Transverse colon (tissue), 4 donors: ENCODE measurements around the gene C1QL1. TPM values are rescaled to one million over a fixed set of nuclear protein-coding genes. Genes with fewer than 3 reads are reported as not detected.

Experiments
- DNase-seq: peaks from one replicate; pipeline ENCODE4 v3.0.0-alpha.2; 2019
- H3K27ac ChIP-seq, 4 donors: fragments of 200-600 bp; sonication (generic); 2 replicates each; pipeline ENCODE4 v1.5.1; 2016 to 2018; ENCODE audit warnings: inconsistent platforms in 4 of 4
- H3K27me3 ChIP-seq: fragments of 200-600 bp; sonication (generic); 2 replicates; pipeline ENCODE4 v1.5.1; 2017; ENCODE audit warnings: inconsistent platforms
- H3K36me3 ChIP-seq, 4 donors: fragments of 200-600 bp; sonication (generic); 2 replicates each; pipeline ENCODE4 v1.5.1; 2017 to 2019; ENCODE audit warnings: inconsistent platforms in 4 of 4
- H3K4me1 ChIP-seq, 4 donors: fragments of 200-600 bp; sonication (generic); 2 replicates each; pipeline ENCODE4 v1.5.1; 2017 to 2020; ENCODE audit warnings: inconsistent platforms in 4 of 4
- H3K4me3 ChIP-seq, 4 donors: fragments of 200-600 bp; sonication (generic); 1 replicate in 1 of 4; 2 replicates in 3 of 4; pipeline versions ENCODE4 v1.5.1 to v1.6.1; 2017 to 2019; ENCODE audit warnings: inconsistent platforms in 4 of 4
- H3K9me3 ChIP-seq, 2 donors: fragments of 200-600 bp; sonication (generic); 2 replicates each; pipeline ENCODE4 v1.5.1; 2017 to 2019; ENCODE audit warnings: inconsistent platforms in 2 of 2
- CTCF ChIP-seq, 5 experiments: fragments of 200-600 bp in 3 of 5; fragments of 450-650 bp in 2 of 5; sonication (generic) in 3 of 5; IDR thresholded peaks; 1 replicate in 2 of 5; 2 replicates in 3 of 5; pipeline ENCODE4 v1.5.1; 2016 to 2017; ENCODE audit warnings: antibody characterized with exemption in 5 of 5, inconsistent platforms in 3 of 5, mild to moderate bottlenecking in 2 of 5, moderate library complexity in 1 of 5
- EP300 ChIP-seq: sonication (generic); formaldehyde crosslinking; IDR thresholded peaks from one replicate; pipeline ENCODE4 v1.6.1; 2017; ENCODE audit warnings: antibody characterized with exemption, low read depth
- POLR2A ChIP-seq: fragments of 450-650 bp; IDR thresholded peaks from one replicate; pipeline ENCODE4 v1.6.1; 2016; ENCODE audit warnings: antibody characterized with exemption, mild to moderate bottlenecking, moderate library complexity
- POLR2AphosphoS5 ChIP-seq, 3 donors: sonication (generic); formaldehyde crosslinking; IDR thresholded peaks; one replicate each; pipeline ENCODE4 v1.6.1; 2016; ENCODE audit warnings: antibody characterized with exemption in 3 of 3
- WGBS, 2 donors: methylation state at CpG; one replicate each; pipeline ENCODE4 v1.1.5; 2018; ENCODE audit warnings: low coverage in 1 of 2; 5-methylcytosine and 5-hydroxymethylcytosine counted together
- in situ Hi-C, 4 donors: fragments of 200-750 bp; cut with MboI; loops; one replicate each; pipeline versions ENCODE4 v1.15.0 to v1.15.1; 2017; ENCODE audit warnings: low sequenced_read_pairs in 3 of 4, low pct_ligation_motif_present in 1 of 4, low pct_unique_long_range_greater_than_20kb in 1 of 4
- intact Hi-C: fragments of 100-400 bp; cut with DNase I; formaldehyde crosslinking; loops from one replicate; pipeline ENCODE4 v1.15.1; 2023; ENCODE audit warnings: low total_unique reads
- total RNA-seq, 4 donors: library from RNA; depleted of rRNA; stranded (reverse); fragments of >200 nt; gene quantifications; one replicate each; pipeline ENCODE4 v1.1.0, GENCODE V29; 2016

The C1QL1 gene
- total RNA-seq, 4 donors from 2014 or later: 0.55 to 6.8 (median 1.1) TPM; not detected in 1

GRCh38 chr17:45011767-45012166 lies 43.7 kb upstream of the C1QL1 start:
- TF ChIP-seq POLR2A (no peak), CTCF (IDR thresholded peaks at IDR 0.05) (no peak), POLR2AphosphoS5 (IDR thresholded peaks at IDR 0.05) (no peak), EP300 (no peak)
- Histone ChIP-seq H3K27me3 (no peaks in the 10 kb centered on the region), H3K4me3 (no peak overlapping the region), H3K4me1 (peaks cover 0 to 12% (median 5%) of the 10 kb centered on the region in 4 donors), H3K27ac (no peak overlapping the region), H3K36me3 (no peaks in the 10 kb centered on the region), H3K9me3 (no peaks in the 10 kb centered on the region)
- WGBS, 2 donors: 75 to 86% methylated on average over 1 of the region's 1 CpG
- in situ Hi-C loops (loop anchor here in 1 of 4 donors (5.0 kb wide), 1 partner anchor 84 kb away; no protein-coding TSS in a partner anchor), intact Hi-C loops (no loop called here)
- DNase-seq: no peak

GRCh38 chr17:45009676-45010467 lies 41.8 kb upstream of the C1QL1 start:
- DNase-seq: no peak
- no peaks in the 10 kb centered on the region for H3K27me3 ChIP-seq
- peaks cover 0 to 12% (median 5%) of the 10 kb centered on the region in 4 donors for H3K4me1 ChIP-seq
- H3K9me3 ChIP-seq: no peaks in the 10 kb centered on the region
- no peak overlapping the region for H3K27ac ChIP-seq
- WGBS, 2 donors: 60 to 75% methylated on average over 1 to 13 of the region's 13 CpGs
- in situ Hi-C loops: loop anchor here in 2 of 4 donors (5.0 to 10.0 kb wide), 2 partner anchors 83 to 85 kb away; no protein-coding TSS in a partner anchor
- H3K36me3 ChIP-seq: no peaks in the 10 kb centered on the region
- TF ChIP-seq CTCF (IDR thresholded peaks at IDR 0.05) (no peak), POLR2A (no peak), EP300 (no peak), POLR2AphosphoS5 (IDR thresholded peaks at IDR 0.05) (no peak)
- intact Hi-C loops: no loop called here
- no peak overlapping the region for H3K4me3 ChIP-seq

- Histone ChIP-seq H3K9me3 (no peaks in the 10 kb centered on the region), H3K4me3 (no peak overlapping the region), H3K27ac (no peak overlapping the region), H3K36me3 (no peaks in the 10 kb centered on the region), H3K27me3 (no peaks in the 10 kb centered on the region), H3K4me1 (peaks cover 0 to 7% (median 5%) of the 10 kb centered on the region in 4 donors)
- no peak for TF ChIP-seq EP300
- 60 to 100% methylated on average over 1 to 10 of the region's 10 CpGs for WGBS, 2 donors
- DNase-seq: no peak
- in situ Hi-C loops (loop anchor here in 1 of 4 donors (10.0 kb wide), 1 partner anchor 83 kb away; no protein-coding TSS in a partner anchor), intact Hi-C loops (no loop called here)
Measured at GRCh38 chr17:45008216-45008615, 40.1 kb upstream of the C1QL1 start.

- in situ Hi-C loops (loop anchor here in 1 of 4 donors (10.0 kb wide), 1 partner anchor 82 kb away; no protein-coding TSS in a partner anchor), intact Hi-C loops (no loop called here)
- DNase-seq: no peak
- H3K27me3 ChIP-seq: no peaks in the 10 kb centered on the region
- H3K9me3 ChIP-seq: no peaks in the 10 kb centered on the region
- H3K4me1 ChIP-seq: no peaks in the 10 kb centered on the region
- TF ChIP-seq CTCF (IDR thresholded peaks at IDR 0.05) (no peak), POLR2AphosphoS5 (IDR thresholded peaks at IDR 0.05) (no peak), EP300 (no peak), POLR2A (no peak)
- 52% methylated on average over 10 of the region's 10 CpGs; no CpG with 5 or more reads in 1 of the 2 donors for WGBS, 2 donors
- H3K4me3 ChIP-seq: no peak overlapping the region
- no peak overlapping the region for H3K27ac ChIP-seq
- H3K36me3 ChIP-seq: no peaks in the 10 kb centered on the region
Measured at GRCh38 chr17:45006927-45007461, 38.9 kb upstream of the C1QL1 start.
